Gastroesophageal sphincter (tissue), 3 donors: ENCODE measurements around the gene PAX3.

Experiments used
- POLR2A ChIP-seq, 2 donors: fragments of 450-650 bp; IDR thresholded peaks; one replicate each; pipeline ENCODE4 v1.6.1; 2017; ENCODE audit warnings: antibody characterized with exemption in 2 of 2, mild to moderate bottlenecking in 2 of 2, moderate library complexity in 1 of 2
- POLR2AphosphoS5 ChIP-seq: sonication (generic); formaldehyde crosslinking; IDR thresholded peaks from one replicate; pipeline ENCODE4 v1.6.1; 2017; ENCODE audit warnings: antibody characterized with exemption
- TF ChIP-seq, protein P1 (sequence below), 4 experiments: fragments of 200-600 bp in 2 of 4; fragments of 450-650 bp in 2 of 4; sonication (generic) in 1 of 4; IDR thresholded peaks; one replicate each; pipeline ENCODE4 v1.5.1; 2017 to 2019; ENCODE audit warnings: antibody characterized with exemption in 4 of 4, mild to moderate bottlenecking in 2 of 4, moderate library complexity in 2 of 4

DNA sequence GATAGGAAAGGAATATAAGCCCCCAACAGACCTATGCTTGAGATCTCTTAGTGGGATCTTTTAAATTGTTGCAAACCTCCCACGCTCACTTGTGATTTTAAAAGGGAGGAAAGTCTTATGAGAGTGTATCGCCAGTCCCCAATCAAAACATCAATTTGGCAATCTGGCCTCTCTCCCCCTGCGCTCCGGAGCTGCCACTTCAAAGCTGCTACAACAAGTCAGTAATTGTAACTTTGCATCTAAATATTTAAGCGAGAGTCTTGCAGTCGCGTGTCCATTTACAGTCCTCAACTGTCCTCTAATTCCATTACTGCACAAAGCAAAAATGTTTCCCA lies 8.4 kb downstream of the PAX3 start:
- no peak for TF ChIP-seq POLR2A (IDR thresholded peaks at IDR 0.05)
- TF ChIP-seq, protein P1, sequence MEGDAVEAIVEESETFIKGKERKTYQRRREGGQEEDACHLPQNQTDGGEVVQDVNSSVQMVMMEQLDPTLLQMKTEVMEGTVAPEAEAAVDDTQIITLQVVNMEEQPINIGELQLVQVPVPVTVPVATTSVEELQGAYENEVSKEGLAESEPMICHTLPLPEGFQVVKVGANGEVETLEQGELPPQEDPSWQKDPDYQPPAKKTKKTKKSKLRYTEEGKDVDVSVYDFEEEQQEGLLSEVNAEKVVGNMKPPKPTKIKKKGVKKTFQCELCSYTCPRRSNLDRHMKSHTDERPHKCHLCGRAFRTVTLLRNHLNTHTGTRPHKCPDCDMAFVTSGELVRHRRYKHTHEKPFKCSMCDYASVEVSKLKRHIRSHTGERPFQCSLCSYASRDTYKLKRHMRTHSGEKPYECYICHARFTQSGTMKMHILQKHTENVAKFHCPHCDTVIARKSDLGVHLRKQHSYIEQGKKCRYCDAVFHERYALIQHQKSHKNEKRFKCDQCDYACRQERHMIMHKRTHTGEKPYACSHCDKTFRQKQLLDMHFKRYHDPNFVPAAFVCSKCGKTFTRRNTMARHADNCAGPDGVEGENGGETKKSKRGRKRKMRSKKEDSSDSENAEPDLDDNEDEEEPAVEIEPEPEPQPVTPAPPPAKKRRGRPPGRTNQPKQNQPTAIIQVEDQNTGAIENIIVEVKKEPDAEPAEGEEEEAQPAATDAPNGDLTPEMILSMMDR (IDR thresholded peaks at IDR 0.05): no peak
- no peak for TF ChIP-seq POLR2AphosphoS5
